B cell (primary cell): ENCODE measurements around the gene CISH.

ENCODE experiments used
- CTCF ChIP-seq: fragments of 200-600 bp; IDR thresholded peaks from one replicate; pipeline ENCODE4 v1.8.0; 2022; ENCODE audit warnings: antibody characterized with exemption, mild to moderate bottlenecking
- EZH2 ChIP-seq: IDR thresholded peaks from 2 replicates; pipeline ENCODE4 v1.6.1; 2012; ENCODE audit warnings: borderline replicate concordance, low read depth, mild to moderate bottlenecking, moderate library complexity, low read length; ENCODE audit not compliant: insufficient read depth, poor library complexity, severe bottlenecking

- TF ChIP-seq CTCF (no peak), EZH2 (no peak)
These were observed 7.4 kb downstream of the CISH start for GRCh38 chr3:50604110-50604621.
